Activated CD8-positive, alpha-beta memory T cell treated with anti-CD3 and anti-CD28 coated beads, Interleukin-2, amount 50 U/mL, for 24 hours (primary cell): ENCODE results near the gene COMMD9.

ENCODE experiments used
- DNase-seq: peaks from one replicate; pipeline ENCODE4 v3.0.0-alpha.2; 2020; ENCODE audit errors: extremely low read depth

Gene COMMD9

GRCh38 chr11:36296884-36297543, 7.8 kb upstream of the COMMD9 start:
- no peak for DNase-seq

- no peak for DNase-seq
Measured at GRCh38 chr11:36295926-36296325, 6.7 kb upstream of the COMMD9 start, which contains the start of gene PRR5L. Gene PRR5L (plus strand): TSS chr11:36296288. CDS start chr11:36401122, 104,834 bp downstream.

- DNase-seq, result no peak
Measured at GRCh38 chr11:36292311-36292722, 3.1 kb upstream of the COMMD9 start.

GRCh38 chr11:36288442-36289225, 590 bp downstream of the COMMD9 start:
- DNase-seq, result no peak

GRCh38 chr11:36282926-36283325, 6.3 kb downstream of the COMMD9 start:
- no peak for DNase-seq

- DNase-seq, result no peak
Measured at GRCh38 chr11:36281850-36282249, 7.4 kb downstream of the COMMD9 start.

GRCh38 chr11:36280531-36280930, 8.7 kb downstream of the COMMD9 start:
- DNase-seq, result no peak

- no peak for DNase-seq
Measured at GRCh38 chr11:36278531-36279282, 10.5 kb downstream of the COMMD9 start.

GRCh38 chr11:36274414-36274813, 14.8 kb downstream of the COMMD9 start:
- no peak for DNase-seq

- DNase-seq, result no peak
Measured at GRCh38 chr11:36273110-36273509, 16.1 kb downstream of the COMMD9 start.

- DNase-seq, result no peak
Measured at GRCh38 chr11:36271794-36272407, 17.3 kb downstream of the COMMD9 start.

- no peak for DNase-seq
Measured at GRCh38 chr11:36270701-36271100, 18.5 kb downstream of the COMMD9 start.

- DNase-seq, result no peak
Measured at GRCh38 chr11:36268337-36268985, 20.8 kb downstream of the COMMD9 start.

- DNase-seq, result no peak
Measured at GRCh38 chr11:36266767-36267166, 22.5 kb downstream of the COMMD9 start.

GRCh38 chr11:36265793-36266628, 23.2 kb downstream of the COMMD9 start:
- DNase-seq, result peak; percentile 10

- DNase-seq, result no peak
Measured at GRCh38 chr11:36264973-36265344, 24.3 kb downstream of the COMMD9 start.

- no peak for DNase-seq
Measured at GRCh38 chr11:36264011-36264972, 24.9 kb downstream of the COMMD9 start.

GRCh38 chr11:36261094-36261493, 28.1 kb downstream of the COMMD9 start:
- DNase-seq, result no peak

- DNase-seq, result no peak
Measured at GRCh38 chr11:36258730-36259360, 30.4 kb downstream of the COMMD9 start.
